ENCODE results near the gene PRODH.
"Not testable (repeated sequence)": the region's sequence is repeated elsewhere in the genome, so short reads cannot be mapped to it uniquely, and the experiment has no call there.

PRODH gene, protein sequence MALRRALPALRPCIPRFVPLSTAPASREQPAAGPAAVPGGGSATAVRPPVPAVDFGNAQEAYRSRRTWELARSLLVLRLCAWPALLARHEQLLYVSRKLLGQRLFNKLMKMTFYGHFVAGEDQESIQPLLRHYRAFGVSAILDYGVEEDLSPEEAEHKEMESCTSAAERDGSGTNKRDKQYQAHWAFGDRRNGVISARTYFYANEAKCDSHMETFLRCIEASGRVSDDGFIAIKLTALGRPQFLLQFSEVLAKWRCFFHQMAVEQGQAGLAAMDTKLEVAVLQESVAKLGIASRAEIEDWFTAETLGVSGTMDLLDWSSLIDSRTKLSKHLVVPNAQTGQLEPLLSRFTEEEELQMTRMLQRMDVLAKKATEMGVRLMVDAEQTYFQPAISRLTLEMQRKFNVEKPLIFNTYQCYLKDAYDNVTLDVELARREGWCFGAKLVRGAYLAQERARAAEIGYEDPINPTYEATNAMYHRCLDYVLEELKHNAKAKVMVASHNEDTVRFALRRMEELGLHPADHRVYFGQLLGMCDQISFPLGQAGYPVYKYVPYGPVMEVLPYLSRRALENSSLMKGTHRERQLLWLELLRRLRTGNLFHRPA
- long read RNA-seq, donor 1, partial matches to known transcripts = 5 of 9 reads
- long read RNA-seq, donor 1, other reads (novel, unspliced or antisense) = 0 of 9 reads
- long read RNA-seq, donor 2, partial matches to known transcripts = 0 of 3 reads
- long read RNA-seq, donor 2, other reads (novel, unspliced or antisense) = 0 of 3 reads
- long read RNA-seq, donor 3, partial matches to known transcripts = 0 of 5 reads
- long read RNA-seq, donor 3, other reads (novel, unspliced or antisense) = 0 of 5 reads
- long read RNA-seq, donor 4, partial matches to known transcripts = 0 of 2 reads
- long read RNA-seq, donor 4, other reads (novel, unspliced or antisense) = 0 of 2 reads
- long read RNA-seq, donor 5, transcript PRODH-203 (14 exons, 2,462 nt) = major isoform, 7 of 7 reads
- long read RNA-seq, donor 5, partial matches to known transcripts = 0 of 7 reads
- long read RNA-seq, donor 5, other reads (novel, unspliced or antisense) = 0 of 7 reads
- long read RNA-seq, donor 6, partial matches to known transcripts = 0 of 3 reads
- long read RNA-seq, donor 6, other reads (novel, unspliced or antisense) = 0 of 3 reads
- long read RNA-seq, donor 7, transcript PRODH-203 (14 exons, 2,462 nt) = major isoform, 5 of 13 reads
- long read RNA-seq, donor 7, partial matches to known transcripts = 7 of 13 reads
- long read RNA-seq, donor 7, other reads (novel, unspliced or antisense) = 0 of 13 reads
- long read RNA-seq, donor 8, partial matches to known transcripts = 0 of 3 reads
- long read RNA-seq, donor 8, other reads (novel, unspliced or antisense) = 0 of 3 reads

DNA sequence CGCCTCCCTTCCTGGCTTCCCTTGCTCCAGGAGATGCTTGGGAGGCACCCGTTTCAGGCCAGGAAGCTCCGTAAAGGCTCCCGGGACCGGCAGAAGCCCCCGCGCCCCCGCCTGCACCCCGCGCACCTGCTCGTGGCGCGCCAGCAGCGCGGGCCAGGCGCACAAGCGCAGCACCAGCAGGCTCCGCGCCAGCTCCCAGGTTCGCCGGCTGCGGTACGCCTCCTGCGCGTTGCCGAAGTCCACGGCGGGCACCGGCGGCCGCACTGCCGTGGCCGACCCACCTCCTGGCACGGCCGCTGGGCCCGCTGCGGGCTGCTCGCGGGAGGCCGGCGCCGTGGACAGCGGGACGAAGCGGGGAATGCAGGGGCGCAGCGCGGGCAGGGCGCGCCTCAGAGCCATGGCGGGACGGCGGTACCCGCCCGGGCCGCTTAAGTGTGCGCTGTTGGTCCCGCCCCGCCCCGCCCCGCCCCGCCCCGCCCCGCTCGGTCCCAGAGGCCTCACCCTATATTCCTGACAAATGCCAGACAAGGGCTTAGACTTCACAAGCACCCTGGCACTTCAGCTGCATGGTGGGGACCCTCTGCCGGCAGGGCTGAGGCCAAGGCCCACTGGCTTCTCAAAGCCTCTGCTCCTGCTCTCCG, at the start of gene PRODH:
Gene PRODH, minus strand, starts transcription at position 405 of the 641 bp plus-strand sequence. Its CDS starts 6 bp downstream, at position 399.
- DNase-seq = no peak

DNA sequence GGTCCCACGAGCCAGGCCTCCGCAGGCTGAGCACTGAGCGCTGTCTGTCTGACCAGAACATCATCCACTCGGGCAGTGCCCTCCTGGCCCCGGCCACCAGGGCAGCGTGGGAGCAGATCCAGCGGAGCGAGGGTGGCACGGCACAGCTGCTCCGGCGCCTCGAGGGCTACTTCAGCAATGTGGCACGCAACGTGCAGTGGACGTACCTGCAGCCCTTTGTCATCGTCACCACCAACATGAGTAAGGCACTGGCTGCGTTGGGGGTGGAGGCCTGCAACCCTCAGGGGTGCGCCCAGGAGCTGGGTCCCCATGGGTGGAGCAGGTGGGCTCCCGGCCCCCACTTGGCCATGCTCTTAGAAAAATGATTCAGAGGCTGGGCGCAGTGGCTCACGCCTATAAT, 49.7 kb upstream of the PRODH start:
- no peak for DNase-seq

DNA sequence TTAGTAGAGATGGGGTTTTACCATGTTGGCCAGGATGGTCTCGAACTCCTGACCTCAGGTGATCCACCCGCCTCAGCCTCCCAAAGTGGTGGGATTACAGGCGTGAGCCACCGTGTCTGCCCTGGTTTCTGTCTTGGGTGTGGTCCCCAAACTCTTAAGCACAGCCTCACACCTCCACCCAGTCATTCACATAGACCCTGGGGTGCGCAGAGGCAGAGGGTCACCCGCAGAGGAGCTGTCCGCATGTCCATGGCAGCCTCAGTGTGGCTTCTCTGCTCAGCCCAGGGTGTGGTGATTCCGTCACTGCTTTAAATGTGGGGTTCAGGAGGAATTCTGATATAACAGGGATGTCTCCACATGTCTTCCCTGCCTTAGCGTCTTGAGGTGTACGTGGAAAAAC, 48.5 kb upstream of the PRODH start:
- no peak for DNase-seq

DNA sequence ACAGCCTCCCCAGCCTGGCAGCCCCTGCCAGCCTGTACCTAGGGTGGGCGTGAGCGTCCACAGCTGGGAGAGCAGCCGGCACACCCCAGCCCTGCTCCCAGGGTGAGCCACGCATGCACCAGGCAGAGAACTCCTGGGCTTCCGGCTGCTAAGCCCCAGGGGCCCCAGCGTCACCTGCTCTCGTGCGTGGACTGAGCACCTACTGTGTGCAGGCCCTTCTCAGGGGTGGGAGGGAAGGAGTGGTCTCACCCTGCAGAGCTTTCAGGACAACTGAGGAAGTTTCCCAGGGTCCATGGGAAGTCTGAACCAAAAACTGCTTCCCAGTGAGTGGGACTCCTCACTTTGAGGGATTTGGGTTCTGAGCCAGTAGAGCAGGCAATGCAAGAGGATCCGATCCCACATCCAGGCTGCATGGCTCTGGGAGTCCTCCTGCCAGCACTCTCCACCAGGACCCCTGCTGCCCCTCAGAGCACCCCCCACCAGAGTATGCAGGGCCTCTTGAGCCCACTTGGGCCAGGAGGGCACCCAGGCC, 47.1 kb upstream of the PRODH start:
- DNase-seq = no peak

DNA sequence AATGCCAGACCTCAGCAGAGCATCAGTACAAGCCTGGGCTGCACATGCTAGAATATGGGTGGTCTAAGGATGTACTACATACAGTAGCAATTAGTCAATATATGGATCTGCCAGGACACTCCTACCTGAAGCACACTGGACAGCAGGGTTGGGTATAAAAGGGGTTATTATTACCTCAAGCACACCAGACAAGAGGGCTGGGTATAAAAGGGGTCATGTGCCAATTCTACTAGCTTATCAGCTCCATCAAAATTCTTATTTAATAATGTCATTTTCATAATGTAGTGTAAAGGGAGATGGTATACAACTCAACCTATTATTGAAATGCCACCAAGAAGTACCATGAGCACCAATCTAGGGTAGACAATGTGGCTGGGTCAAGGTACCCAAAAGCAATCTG, 44.7 kb upstream of the PRODH start:
- no peak for DNase-seq

DNA sequence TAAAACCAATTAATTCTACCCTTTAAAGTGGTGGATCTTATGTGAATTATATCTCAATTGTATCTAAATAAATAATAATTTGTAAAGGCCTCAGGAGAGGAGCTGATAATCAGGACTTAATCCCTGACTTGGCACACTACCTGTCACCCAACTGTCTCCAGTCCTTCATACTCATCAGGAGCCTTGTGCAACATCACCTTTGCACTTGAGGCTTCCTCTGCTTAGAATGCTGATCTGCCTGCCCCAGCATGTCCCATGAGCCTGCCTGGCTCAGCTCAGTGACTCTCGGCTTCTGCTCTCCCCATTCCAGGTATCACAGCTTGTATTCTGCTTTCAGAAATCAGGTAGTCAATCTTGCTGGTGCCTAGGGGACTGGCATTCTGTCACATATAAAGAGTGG, 43.9 kb upstream of the PRODH start:
- no peak for DNase-seq

DNA sequence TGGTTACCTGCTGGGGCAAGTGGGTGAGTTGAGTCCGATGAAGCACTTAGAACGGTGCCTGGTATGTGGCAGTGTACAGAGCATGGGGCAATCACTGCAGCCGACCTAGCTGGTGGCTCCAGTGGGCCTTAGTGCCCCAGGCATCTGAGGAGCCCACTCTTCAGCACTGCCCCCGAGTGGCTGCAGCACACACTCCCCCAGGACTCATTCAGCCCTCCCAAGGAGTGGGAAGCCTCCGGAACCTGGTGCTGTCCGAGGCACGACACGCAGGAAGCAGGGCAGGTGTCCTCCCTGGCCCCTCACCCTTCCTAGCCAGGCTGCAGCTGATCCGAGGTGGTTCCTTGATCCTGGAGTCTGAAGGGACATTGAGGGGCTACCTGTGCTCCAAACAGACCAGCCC, 42.4 kb upstream of the PRODH start:
- DNase-seq = no peak

DNA sequence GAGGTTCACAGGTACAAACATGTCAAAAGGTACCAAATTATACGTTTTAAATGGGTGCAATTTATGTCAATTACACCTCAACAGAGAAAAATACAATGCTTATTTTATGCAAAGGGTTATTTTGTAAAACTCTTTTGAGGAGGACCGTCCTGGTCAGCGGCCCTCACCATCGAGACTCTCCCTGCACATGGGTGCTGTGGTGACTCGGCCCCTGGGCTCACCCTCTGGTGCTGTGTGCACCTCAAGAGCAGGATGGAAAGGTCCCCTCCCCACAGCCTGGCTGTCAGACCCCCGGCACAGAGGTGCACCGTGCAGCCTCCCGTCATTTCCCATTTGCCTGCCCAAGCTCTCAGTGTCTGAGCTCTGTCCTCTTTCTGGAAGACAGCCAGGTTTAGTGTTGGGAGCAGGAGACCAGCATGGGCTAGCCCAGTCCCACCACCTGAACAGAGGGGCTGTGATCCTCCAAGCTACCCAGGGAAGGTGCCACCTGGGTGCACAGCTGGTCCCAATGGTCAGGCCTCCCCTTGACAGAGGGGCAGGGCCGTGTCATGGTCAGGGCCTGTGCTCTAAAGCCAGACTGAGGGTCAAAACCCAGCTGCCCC, 41.8 kb upstream of the PRODH start:
- no peak for DNase-seq

DNA sequence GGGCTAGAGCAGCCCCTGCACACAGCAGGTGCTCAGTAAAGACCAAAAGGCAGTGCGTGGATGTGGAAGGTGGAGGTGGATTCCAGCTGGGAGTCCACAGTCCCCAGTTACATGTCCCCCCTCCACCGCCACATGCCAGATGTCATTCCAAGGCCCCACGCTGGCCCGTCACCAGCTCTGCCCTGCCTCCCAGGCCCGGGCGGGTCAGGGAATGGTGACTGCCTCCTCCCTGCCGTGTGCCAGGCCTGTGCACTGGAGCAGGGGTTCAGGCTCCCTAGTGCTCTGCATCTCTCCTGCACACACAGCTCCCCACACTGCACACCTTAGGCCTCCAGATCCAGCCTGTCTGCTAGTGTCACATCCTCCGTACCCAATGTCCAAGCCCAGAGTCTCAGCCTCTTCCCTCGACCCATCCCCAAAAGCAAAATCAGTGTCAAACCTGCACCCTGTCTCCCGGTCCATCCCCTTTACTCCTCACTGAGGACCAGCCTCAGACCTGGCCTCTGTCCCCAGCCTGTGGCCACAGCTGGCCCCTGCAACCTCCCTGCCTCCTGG, 40.2 kb upstream of the PRODH start:
- no peak for DNase-seq

DNA sequence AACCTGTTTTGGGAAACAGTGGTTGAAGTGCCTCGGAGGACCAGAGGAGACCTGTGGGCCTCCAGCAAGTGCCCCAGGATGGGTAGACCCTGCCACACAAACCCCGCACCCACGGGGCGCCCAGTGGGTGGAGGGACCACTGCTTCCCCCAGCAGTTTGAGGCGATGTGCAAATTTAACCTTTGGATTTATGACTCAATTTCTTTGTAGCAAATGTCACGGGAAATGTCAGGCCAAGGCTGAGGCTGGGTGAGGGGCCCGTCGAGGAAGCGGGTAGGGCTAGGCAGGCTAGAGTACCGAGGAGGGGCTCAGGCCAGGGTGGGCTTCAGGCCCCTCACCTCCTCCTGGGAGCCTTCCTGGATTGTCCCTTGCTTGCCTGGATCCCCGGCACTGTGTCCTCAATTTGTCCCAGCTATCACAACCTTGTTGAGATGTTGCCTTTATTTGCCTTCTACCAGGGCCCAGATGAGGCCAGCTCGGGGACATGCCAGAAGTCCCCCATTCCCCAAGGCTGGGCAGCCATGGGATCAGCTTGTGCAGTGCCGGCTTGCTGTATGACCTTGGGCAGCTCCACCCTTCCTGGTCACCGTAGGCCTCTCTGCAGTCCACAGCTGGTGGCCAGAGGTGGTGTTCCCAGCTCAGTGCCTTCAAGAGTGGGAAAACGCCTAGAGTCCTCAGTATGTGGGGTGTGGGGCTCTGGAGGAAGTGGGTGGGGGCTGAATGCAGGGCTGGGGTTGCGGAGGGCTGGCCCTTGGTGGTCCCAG, 39.5 kb upstream of the PRODH start:
- DNase-seq = no peak

DNA sequence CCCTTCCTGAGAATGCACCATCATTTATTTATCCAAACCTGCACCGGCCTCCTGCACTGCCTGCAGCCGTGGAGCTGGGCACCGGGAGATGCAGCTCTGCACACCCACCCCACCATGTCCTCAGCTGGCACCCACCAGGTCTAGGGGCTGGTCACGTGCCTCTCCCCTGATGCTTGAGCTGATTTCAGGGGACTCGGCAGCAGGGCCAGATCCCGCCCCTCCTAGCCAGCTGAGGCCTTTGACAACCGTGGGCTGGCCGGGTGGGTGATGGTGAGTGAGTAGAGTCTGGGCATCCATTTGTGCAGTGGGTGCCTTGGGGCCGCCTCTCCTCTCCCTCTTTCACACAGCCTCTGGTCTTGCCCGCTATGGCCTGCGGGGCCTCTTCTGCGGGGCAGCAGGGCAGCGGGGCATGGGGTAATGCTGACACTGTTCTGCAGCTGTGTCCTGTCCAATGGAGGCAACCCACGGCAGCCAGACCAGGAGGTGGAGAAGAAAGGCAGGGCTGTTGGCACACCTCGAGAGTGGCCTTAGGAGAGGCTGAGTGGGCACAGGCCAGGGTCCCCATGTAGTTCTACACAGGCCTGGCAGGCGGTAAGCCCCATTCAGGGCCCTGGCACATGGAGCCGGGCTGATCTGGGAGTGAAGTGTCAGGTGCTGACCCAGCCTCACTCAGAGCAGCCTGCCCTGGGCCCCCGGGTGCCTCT, 38.5 kb upstream of the PRODH start:
- no peak for DNase-seq

DNA sequence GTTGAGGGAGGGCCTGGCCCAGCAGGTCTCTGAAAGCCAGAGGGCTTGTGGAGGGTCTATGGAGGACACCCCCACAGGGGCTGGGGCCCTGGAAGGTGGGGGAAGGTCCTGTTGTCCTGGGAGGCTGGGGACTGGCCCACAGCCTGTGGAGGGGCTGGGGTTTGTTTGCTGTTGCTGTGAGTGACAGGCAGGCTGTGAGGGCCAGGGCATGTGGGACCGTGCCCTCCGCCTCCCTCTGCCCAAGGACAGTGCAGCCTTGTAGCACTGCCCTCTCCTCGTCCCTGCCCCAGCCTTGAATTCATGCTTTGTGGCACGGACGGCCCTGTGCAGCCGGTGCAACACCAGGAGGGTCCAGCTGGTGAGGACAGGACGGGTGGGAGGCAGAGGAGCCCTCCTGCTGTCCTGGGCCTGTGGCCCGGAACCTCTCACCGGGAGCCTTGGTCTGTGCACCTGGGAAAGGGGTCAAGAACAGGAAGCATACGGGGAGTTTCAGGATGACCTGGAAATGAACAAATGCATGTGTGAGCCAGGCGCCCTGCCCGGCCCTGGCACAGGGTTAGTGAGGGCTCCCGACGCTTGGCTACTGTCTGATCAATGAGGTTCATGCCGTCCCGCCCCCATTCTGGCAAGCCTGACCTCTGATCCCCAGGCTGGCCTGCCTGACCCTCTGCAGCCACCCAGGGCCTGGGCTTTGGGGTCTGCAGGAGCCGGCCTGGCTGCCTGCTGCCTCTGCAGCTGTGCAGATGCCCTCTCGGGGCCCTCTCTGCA, 37.4 kb upstream of the PRODH start:
- DNase-seq = no peak

DNA sequence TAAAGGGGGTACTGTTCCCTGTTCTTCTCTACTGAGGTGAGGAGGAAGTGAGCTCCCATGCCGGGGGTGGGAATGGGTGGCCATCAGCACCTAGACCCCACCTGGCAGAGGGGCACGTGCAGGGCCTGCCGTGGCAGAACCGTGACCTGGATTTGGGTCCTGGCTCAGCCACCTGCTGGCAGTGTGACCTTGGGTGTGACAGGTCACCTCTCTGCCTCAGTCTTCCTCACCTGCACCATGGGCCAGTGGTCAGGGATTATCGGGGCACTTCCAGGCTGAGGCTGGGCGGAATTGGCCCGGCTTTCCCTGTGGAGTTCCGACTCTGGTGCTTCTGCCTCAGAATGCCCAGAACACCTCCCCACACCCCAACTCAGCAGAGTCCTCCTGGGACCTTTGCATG, 36.5 kb upstream of the PRODH start:
- not testable (repeated sequence) for DNase-seq

DNA sequence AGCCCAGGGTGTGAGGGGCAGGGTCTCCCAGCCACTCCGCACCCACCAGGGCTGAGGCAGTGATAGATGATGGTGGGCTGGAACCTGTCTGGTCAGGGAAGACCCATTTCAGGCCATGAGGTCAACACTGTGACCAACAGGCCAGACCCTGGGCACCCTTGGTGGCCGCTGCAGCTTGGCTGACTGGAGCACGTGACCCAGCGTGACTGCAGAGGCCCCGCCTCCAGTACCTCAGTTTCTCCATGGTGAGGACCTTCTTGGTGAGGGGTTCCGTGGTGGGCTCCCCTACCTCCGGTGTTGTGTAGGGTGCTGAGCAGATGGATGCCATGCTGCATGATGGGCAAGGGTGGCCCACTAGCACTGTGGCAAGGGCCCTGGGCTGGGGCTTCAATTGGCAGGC, 35.9 kb upstream of the PRODH start:
- DNase-seq = not testable (repeated sequence)

DNA sequence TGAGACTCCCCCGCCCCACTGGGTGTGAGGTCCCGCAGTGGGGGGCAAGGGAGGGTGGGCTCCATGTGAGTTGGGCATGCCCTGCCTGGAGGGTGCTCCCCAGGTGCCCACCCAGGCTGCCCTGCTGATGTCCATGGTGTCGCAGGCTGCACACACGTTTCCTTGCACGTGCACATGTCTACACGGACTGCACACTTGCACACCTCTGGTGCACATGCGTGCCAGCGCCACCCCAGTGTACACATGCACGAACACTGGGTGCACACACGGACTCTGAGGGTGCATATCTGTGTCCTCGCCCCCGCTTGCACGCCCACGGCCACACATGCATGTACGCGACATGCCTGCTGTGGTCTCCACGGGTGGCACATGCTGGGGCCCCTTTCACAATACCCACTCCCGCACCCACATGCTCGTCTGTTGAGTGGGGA, 35.2 kb upstream of the PRODH start:
- DNase-seq = no peak

DNA sequence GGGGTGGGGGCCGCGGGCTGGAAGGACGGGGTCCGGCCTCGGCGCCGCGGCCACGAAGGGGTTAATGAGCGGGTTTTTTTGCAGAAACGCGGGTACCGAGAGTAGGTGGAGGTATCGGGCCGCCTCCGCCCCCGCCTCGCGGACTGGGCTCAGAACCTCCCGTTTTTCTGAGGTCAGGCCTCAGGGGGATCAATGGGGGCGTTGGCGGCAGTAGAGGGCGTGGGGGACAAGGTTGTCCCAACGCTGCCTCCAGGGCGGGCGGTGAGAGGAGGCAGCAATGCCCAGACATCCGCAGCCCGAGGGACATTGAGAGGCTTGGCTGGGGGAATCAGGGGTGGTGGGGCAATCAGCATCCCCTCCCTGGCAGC, 34.8 kb upstream of the PRODH start:
- no peak for DNase-seq

DNA sequence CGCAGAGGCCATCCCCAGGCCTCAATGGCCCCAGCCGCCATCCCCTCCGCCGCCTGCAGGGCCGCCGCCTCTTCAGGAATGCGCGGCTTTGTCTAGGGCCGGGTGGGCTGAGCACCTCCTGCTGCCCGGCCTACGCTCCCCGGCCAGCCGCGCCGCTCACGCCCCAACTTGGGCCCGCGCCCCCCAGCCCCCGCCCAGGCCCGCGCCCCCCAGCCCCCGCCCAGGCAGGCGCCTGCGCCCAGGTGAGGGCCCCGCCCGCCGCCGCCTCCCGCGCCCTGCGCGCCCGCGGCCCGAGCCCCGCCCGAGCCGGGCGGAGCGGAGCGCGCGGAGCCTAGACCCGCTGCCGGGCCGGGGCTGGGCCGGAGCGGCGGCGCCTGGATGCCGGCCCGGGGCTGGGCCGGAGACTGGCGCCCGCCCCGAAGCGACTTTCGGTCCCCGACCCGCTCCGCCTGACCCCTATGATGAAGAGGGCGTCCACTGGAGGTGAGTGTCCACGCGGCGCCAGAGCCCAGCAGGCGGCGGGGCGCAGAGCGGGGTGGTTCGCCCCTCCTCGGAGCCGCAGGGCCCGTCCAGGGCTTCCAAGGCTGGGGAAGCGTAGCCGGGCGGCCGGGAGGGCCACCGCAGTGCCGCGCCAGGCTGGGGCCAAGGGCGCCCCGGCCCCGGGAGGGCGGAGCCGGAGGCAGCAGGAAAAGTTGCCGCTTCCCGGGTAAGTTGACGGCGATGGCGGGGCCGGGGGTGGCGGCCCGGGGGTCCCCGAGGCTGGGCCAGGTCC, 34.3 kb upstream of the PRODH start:
- DNase-seq = peak; percentile 77

All from right kidney (tissue), 9 donors.